B cell (primary cell): ENCODE data around the gene ZNF385A. TPM values are rescaled to one million over a fixed set of nuclear protein-coding genes. Genes with fewer than 3 reads are reported as not detected.

Experiments
- ATAC-seq: fragments of 200-7000 bp; cut with Tn5 transposase; one replicate; pipeline ENCODE4 v1.10.0; 2021; ENCODE audit warnings: low read depth, mild to moderate bottlenecking, moderate number of reproducible peaks, moderate library complexity
- CTCF ChIA-PET: fragments of 350-600 bp; sonication (Branson Sonifier 250); formaldehyde crosslinking; loops from one replicate; lab custom pipeline; 2021; ENCODE audit warnings: antibody characterized with exemption, inconsistent platforms; lab: Charles Lee
- POLR2A ChIA-PET: fragments of 350-600 bp; sonication (Branson Sonifier 250); formaldehyde crosslinking; loops from one replicate; lab custom pipeline; 2021; ENCODE audit warnings: antibody characterized with exemption; lab: Charles Lee
- DNase-seq: peaks from one replicate; pipeline ENCODE4 v3.0.0; 2013
- H2AFZ ChIP-seq: 2 replicates; pipeline ENCODE4 v1.6.1; 2012; ENCODE audit warnings: mild to moderate bottlenecking, low read depth, low read length; ENCODE audit not compliant: insufficient read depth, poor library complexity, severe bottlenecking
- H3K27ac ChIP-seq, 2 donors: 1 replicate in 1 of 2; 2 replicates in 1 of 2; pipeline ENCODE4 v1.5.1; 2012 to 2013; ENCODE audit warnings: low read length in 2 of 2, mild to moderate bottlenecking in 2 of 2, moderate library complexity in 1 of 2
- H3K27me3 ChIP-seq, 4 experiments: fragments of 200-600 bp in 1 of 4; sonication (generic) in 1 of 4; replicated peaks in 1 of 4; 1 replicate in 2 of 4; 2 replicates in 2 of 4; pipeline versions ENCODE4 v1.6.1 to v1.7.0; 2013 to 2016; ENCODE audit warnings: low read length in 3 of 4, mild to moderate bottlenecking in 2 of 4, mixed read lengths in 1 of 4, moderate library complexity in 1 of 4; ENCODE audit not compliant: insufficient read depth in 4 of 4, control insufficient read depth in 3 of 4; ENCODE audit errors: control extremely low read depth in 1 of 4
- H3K36me3 ChIP-seq, 2 experiments: replicated peaks in 1 of 2; 1 replicate in 1 of 2; 2 replicates in 1 of 2; pipeline versions ENCODE4 v1.6.1 to v1.7.1; 2013; ENCODE audit warnings: low read length in 1 of 2; ENCODE audit not compliant: insufficient read depth in 2 of 2, control insufficient read depth in 1 of 2; ENCODE audit errors: control extremely low read depth in 1 of 2, extremely low read depth in 1 of 2
- H3K4me1 ChIP-seq, 2 donors: fragments of 200-600 bp in 1 of 2; sonication (generic) in 1 of 2; 1 replicate in 1 of 2; 2 replicates in 1 of 2; pipeline versions ENCODE4 v1.5.1 to v1.6.1; 2013 to 2017; ENCODE audit warnings: low read length in 2 of 2; ENCODE audit not compliant: control insufficient read depth in 2 of 2, insufficient read depth in 2 of 2
- H3K4me2 ChIP-seq: replicated peaks from 2 replicates; pipeline ENCODE3; 2012; ENCODE audit warnings: mild to moderate bottlenecking, low read depth, low read length; ENCODE audit not compliant: poor library complexity, severe bottlenecking
- H3K4me3 ChIP-seq, 5 experiments: fragments of 200-600 bp in 1 of 5; sonication (generic) in 1 of 5; 1 replicate in 3 of 5; 2 replicates in 2 of 5; pipeline versions ENCODE4 v1.5.1 to v1.7.0; 2011 to 2016; ENCODE audit warnings: low read length in 4 of 5, mild to moderate bottlenecking in 4 of 5, low read depth in 2 of 5, control low read depth in 1 of 5, moderate library complexity in 1 of 5; ENCODE audit not compliant: insufficient read depth in 1 of 5; ENCODE audit errors: control extremely low read depth in 1 of 5, extremely low read depth in 1 of 5
- H3K79me2 ChIP-seq: fragments of 200-600 bp; sonication (generic); one replicate; pipeline ENCODE4 v1.6.0; 2016; ENCODE audit warnings: low read length; ENCODE audit not compliant: control insufficient read depth, insufficient read depth
- H3K9ac ChIP-seq: fragments of 200-600 bp; sonication (generic); 2 replicates; pipeline ENCODE4 v1.6.1; 2017; ENCODE audit warnings: mild to moderate bottlenecking, low read length, moderate library complexity
- H3K9me3 ChIP-seq, 3 donors: one replicate each; pipeline versions ENCODE4 v1.6.1 to v1.7.1; 2013; ENCODE audit warnings: low read length in 2 of 3; ENCODE audit not compliant: control insufficient read depth in 2 of 3, insufficient read depth in 1 of 3; ENCODE audit errors: control extremely low read depth in 1 of 3
- H4K20me1 ChIP-seq: 2 replicates; pipeline ENCODE4 v1.6.0; 2012; ENCODE audit warnings: mild to moderate bottlenecking, low read length; ENCODE audit not compliant: insufficient read depth, control insufficient read depth, poor library complexity, severe bottlenecking
- H3K27ac Mint-ChIP-seq: one replicate; pipeline ENCODE4 v1.8.0; 2021; ENCODE audit warnings: mixed read lengths
- H3K27me3 Mint-ChIP-seq: one replicate; pipeline ENCODE4 v1.8.0; 2021; ENCODE audit warnings: mixed read lengths
- H3K4me1 Mint-ChIP-seq: one replicate; pipeline ENCODE4 v1.8.0; 2021; ENCODE audit warnings: mixed read lengths
- H3K4me3 Mint-ChIP-seq: one replicate; pipeline ENCODE4 v1.8.0; 2021; ENCODE audit warnings: mixed read lengths
- H3K9me3 Mint-ChIP-seq: one replicate; pipeline ENCODE4 v1.8.0; 2022; ENCODE audit warnings: mixed read lengths; ENCODE audit not compliant: insufficient read depth
- CTCF ChIP-seq: fragments of 200-600 bp; IDR thresholded peaks from one replicate; pipeline ENCODE4 v1.8.0; 2022; ENCODE audit warnings: antibody characterized with exemption, mild to moderate bottlenecking
- EZH2 ChIP-seq: IDR thresholded peaks from 2 replicates; pipeline ENCODE4 v1.6.1; 2012; ENCODE audit warnings: borderline replicate concordance, low read depth, mild to moderate bottlenecking, moderate library complexity, low read length; ENCODE audit not compliant: insufficient read depth, poor library complexity, severe bottlenecking
- WGBS: methylation state at CpG from one replicate; pipeline ENCODE4 v1.1.5; 2013; ENCODE audit warnings: missing lambda C conversion rate; ENCODE audit not compliant: insufficient coverage; 5-methylcytosine and 5-hydroxymethylcytosine counted together
- intact Hi-C: fragments of 100-400 bp; cut with micrococcal nuclease; formaldehyde crosslinking; loops from one replicate; pipeline ENCODE4 v1.10.0; 2022
- polyA plus RNA-seq: library from polyadenylated mRNA; depleted of rRNA; stranded (reverse); fragments of >200 nt; gene quantifications from 2 replicates; pipeline ENCODE4 v1.2.3, GENCODE V29; 2012
- total RNA-seq, 2 donors: library from RNA; stranded (reverse); fragments of 120-200 nt in 1 of 2; gene quantifications; 1 replicate in 1 of 2; 2 replicates in 1 of 2; pipeline versions ENCODE4 v1.2.3 to v1.2.4, GENCODE V29; 2013 to 2022

The ZNF385A gene
- total and polyA plus RNA-seq, 2 donors (not counting 1 experiment from before 2014, with no cell fraction given), result 4.9 to 5.1 TPM

- Histone ChIP-seq H3K4me2 (peak within 1 kb of the TSS; percentile 81), H3K9ac (peak within 1 kb of the TSS; percentile 86), H3K36me3 (peaks cover 0 to 9% of the 10 kb centered on the region in 2 experiments), H3K9me3 (no peaks in the 10 kb centered on the region), H3K27me3 (no peaks in the 10 kb centered on the region), H4K20me1 (peaks cover 2% of the 10 kb centered on the region), H3K4me3 (peak within 1 kb of the TSS; percentile 54 to 97 (median 87)), H2AFZ (peak within 1 kb of the TSS; percentile 97), H3K4me1 (peaks cover 9 to 11% of the 10 kb centered on the region in 2 donors), H3K27ac (peak within 1 kb of the TSS; percentile 76 to 89), H3K79me2 (peaks cover 41% of the 10 kb centered on the region)
- 1% methylated on average over 24 of the region's 34 CpGs for WGBS
- CTCF ChIA-PET, result interaction anchor here (0.6 to 7.8 kb wide), 20 partner anchors 10 to 174 kb away, joined by 3 to 61 read pairs (median 8); partner anchors contain the start of genes CBX5, HNRNPA1 and NFE2
- POLR2A ChIA-PET, result interaction anchor here (0.6 to 1.9 kb wide), 11 partner anchors 23 to 872 kb away, joined by 3 to 23 read pairs (median 4); partner anchors contain the start of genes CBX5 and HNRNPA1
- peaks cover 30% of the 10 kb centered on the region for H3K4me1 Mint-ChIP-seq
- TF ChIP-seq EZH2 (no peak), CTCF (peak; percentile 85)
- intact Hi-C loops, result loop anchor here (1.0 to 2.0 kb wide), 7 partner anchors 31 to 136 kb away; no protein-coding TSS in a partner anchor
- H3K4me3 Mint-ChIP-seq, result peak within 1 kb of the TSS; percentile 94
- peak; percentile 97 for DNase-seq
- H3K27ac Mint-ChIP-seq, result peak within 1 kb of the TSS; percentile 96
- peak; percentile 93 for ATAC-seq
- H3K27me3 Mint-ChIP-seq, result no peaks in the 10 kb centered on the region
- H3K9me3 Mint-ChIP-seq, result no peaks in the 10 kb centered on the region
These were observed 59.7 kb downstream of the ZNF385A start, which contains the start of gene COPZ1 for GRCh38 chr12:54324617-54325441. TSS of gene COPZ1 (plus strand) at chr12:54325131. CDS start at chr12:54325164, 33 bp downstream.
